Activated naive CD4-positive, alpha-beta T cell (primary cell): ENCODE results near the gene TACR1.
"Not testable (repeated sequence)": the region's sequence is repeated elsewhere in the genome, so short reads cannot be mapped to it uniquely, and the experiment has no call there.

Experiments used
- DNase-seq, 4 experiments: peaks; one replicate each; lab custom pipeline; 2025; lab: John Stamatoyannopoulos, UW

Gene TACR1

DNA sequence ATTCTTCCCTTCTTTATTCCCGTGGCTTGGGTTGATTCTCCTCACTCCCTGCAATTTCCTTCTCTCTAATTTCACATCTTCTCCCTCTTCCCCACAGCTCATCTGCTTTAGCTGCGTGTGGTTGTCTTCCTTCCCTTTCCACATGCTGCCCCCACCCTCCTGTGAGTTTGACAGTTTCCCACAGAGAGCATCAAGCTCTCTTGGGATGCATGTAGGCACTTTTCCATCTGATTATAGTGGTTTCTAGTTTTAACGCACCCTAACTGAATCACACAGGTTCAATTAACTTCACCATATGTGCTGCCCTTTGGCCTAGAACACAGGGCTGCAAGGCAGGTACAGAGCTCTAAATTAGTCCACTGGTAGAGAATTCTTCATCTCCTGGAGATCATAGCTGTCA, 110.5 kb downstream of the TACR1 start:
- DNase-seq = no peak

DNA sequence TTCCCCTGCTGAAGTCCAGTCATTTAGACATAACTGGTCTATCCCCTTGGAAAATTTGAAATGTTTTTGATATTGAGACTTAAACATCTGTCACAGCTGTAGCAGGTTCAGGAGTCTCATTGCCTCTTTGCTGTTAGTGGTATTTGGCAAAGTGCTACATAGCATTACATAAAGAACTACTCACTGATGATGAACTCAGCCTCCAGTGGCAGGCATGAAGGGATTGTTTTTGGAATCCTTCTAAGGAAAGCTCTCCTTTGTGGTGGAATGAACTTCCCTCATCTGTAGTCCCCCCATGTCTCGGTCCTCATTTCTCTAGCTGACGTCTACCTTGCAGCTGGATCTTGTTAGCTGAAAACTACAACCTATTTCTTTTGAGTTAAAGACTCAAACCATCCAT, 111.6 kb downstream of the TACR1 start:
- no peak for DNase-seq

DNA sequence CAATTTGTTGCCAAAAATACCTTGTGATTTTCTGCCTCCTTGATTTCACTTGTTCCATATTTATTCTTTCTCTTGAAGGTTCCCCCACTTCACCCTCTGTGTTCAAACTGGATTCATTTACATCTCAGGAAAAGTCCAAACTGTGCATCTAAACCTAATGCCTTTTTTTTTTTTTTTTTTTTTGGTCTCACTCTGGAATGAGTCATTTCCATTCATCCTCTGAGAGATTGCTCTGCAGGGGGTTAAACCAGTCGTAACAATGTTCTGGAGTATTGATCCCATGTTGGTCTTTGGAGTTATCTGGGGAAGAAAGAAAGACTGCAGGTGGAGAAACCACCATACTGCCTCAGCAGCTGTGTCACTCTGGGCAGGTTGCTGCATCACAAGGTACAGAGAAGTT, 119.7 kb downstream of the TACR1 start:
- no peak for DNase-seq

DNA sequence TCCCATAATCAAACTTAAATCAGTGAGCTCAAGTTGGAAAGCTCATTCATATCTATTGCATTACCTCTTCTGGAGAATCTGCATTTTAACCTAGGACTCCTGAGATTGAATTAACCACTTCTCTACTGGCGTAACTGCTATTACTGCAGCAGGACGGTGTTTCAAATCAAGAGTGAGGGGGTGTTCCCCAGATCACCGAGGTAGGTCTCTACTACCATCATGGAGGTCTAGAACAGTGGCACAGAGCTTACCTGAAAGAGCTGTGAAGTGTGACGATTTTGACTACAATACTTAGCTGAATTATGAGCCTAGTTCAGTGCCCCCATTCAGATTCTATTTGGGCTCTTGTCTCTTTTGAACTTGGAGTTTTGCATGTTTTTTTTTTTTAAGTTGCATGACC, 121.4 kb downstream of the TACR1 start:
- no peak for DNase-seq

DNA sequence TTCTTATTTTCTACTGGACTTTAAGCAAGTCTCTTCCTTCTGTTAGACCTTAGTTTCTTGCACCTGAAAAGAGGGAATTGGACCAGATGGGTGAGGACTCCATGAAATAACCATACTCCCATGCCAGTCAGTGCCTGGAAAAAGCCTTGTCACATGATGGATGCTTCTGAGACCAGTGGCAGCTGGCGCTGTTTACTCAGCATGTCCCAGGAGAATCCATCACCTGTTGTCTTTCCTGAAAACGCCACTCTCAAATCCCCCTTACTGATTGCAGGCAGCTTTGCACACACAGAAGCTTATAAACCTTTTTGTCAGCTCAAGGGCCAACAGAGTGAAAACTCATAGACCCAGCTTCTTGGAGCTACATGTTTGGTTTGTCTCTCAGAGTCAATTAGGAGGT, 123.2 kb downstream of the TACR1 start:
- no peak for DNase-seq

DNA sequence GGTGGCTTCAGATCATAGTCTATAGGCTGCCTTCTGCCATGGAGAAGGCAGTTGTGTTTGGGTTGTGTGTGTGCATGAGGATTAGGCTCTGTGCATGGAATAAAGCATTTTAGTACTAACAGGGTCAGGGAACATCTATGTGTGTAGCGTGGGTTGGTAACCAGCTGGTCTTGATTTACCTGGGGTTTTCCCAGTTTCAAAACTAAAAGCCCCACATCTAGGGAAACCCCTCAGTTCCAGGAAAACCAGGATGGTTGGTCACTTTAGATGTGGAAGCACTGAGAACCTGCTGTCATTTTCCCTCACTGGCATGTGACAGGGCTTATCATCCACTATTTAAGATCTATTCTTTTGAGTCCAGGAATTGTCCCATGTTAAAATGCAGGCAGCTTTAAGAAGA, 124.6 kb downstream of the TACR1 start:
- DNase-seq = no peak

DNA sequence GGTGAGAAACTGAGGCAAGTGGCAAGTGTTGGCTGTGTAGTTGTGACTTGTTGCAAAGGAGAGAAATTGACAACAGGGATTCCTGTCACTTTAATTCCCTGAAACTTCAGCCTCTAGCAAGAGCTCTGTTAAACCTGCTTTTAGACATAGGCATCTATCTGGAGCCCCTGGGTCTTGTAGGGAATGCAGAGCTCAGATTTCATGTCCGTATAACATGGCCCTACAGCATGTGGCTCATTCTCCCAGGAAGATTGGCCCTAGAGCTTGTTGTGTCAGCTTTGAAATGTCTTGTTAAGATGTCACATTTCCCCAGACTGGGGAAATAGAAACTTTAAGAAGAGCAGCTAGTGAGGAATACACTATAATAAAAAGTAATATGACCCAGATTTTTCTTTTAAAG, 125.1 kb downstream of the TACR1 start:
- no peak for DNase-seq

DNA sequence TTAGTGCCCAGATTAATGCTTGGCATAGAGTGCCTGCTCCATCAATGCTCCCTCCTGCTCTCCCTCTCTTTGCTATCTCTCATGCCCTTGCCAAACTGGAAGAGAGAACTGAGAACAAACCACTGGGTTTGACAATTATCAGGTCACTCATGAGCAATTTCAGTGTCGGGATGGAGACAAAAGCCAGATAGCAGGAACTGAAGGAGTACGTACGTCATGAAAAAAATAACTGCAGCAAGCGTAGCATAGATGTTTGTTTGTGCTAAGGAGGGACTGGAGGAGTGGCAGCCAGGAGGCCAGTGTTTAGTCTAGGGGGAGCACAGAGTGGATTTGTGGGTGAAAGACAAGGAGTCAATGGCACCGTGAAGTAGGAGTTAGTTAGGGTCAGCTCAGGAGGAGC, 127.6 kb downstream of the TACR1 start:
- no peak for DNase-seq

DNA sequence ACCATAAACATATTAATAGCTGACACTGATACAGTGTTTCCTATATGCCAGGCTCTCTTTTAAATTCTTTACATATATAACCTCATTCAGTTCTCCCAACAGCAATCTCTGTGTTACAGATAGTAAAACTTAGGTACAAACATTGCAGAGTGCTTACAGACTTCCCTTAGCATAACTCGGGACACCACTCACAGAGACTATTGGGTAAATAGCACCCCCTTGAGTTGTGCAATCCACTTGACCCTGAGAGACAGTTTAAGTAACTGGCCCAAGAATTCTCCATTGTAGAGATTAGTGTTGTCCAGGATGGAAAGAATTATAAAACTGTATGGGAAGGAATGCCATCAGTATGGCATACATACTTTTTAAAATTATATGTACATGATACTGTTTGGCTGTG, 130.8 kb downstream of the TACR1 start:
- no peak for DNase-seq

DNA sequence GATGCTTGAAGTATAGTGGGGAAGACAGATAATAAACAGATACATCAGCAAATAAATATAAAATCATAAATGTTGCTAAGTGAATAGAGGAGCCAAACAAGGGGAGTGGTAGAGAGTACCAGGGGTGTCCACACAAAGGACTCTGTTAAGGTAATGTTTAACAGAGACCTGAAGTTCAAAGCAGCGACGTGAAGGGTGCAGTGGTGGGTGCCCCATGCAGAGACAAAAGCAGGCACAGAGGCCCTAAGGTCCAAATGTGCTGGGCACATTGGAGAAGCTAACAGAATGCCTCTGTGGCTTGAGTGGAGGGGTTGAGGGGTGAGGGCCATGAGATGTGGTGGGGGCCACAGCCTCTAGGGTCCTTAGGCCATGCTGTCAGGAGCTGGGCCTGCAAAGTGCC, 131.8 kb downstream of the TACR1 start:
- DNase-seq = no peak

DNA sequence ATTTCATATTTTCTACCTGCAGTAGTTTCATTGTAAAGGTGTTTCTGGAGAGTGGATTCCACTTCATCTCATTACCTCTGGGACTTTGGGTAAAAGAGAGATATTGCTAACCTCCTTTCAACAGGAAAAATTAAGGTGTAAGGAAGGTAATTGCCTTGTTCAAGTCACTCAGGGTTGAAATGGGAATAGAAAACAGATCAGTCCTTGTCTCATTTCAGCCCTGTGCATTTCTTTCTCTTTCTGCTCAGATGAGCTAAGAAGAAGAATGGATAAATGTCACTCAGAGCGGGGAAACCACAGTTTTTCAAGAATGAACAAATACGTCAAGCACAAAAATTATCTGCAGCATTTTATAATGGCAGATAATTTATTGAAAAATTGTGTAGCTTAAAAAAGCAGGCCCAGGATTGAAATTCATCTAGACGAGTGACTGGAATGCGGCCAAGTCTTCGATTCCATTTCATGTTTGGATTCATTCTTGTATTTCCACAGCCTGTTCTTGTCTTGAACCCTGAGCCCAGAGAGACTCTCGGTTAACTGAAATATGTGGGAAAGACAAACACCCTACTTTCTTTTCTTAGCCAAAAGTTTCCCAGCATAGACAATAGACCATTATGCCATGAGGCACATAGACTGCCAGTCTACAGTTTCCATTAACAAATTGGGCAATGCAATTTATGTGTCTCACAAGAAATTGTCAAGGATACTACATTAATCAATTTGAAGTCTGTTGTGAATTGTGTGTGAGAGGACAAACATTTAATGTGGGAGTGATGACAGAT, 133.0 kb downstream of the TACR1 start:
- DNase-seq = no peak

DNA sequence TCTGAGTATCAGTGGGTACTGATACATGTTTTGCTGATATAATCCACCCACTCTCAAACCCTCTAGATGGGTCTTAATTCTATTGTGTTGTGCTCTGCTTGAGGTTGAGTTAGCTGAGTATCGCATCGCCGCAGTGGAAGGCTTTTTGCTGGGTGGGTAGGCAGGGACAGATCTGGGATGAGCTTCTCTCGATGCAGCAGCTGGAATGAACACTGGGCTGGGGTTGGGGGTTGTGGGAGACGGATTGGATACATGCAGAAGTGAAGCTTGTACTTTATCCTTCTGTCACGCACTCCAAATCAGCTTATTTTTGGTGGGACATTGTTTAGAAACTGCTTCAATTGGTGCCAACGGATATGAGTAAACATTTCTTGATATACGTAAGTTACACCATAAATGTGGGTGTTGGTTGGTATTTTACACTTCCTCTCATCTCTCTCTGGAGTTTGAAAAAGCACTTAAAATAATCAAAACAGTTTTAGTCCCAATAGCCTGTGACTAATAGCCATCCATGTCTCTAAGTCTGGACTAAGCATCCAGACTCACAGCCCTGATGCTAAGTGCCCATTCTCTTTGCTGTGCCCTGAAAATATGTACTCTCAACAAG, 133.8 kb downstream of the TACR1 start:
- no peak for DNase-seq

DNA sequence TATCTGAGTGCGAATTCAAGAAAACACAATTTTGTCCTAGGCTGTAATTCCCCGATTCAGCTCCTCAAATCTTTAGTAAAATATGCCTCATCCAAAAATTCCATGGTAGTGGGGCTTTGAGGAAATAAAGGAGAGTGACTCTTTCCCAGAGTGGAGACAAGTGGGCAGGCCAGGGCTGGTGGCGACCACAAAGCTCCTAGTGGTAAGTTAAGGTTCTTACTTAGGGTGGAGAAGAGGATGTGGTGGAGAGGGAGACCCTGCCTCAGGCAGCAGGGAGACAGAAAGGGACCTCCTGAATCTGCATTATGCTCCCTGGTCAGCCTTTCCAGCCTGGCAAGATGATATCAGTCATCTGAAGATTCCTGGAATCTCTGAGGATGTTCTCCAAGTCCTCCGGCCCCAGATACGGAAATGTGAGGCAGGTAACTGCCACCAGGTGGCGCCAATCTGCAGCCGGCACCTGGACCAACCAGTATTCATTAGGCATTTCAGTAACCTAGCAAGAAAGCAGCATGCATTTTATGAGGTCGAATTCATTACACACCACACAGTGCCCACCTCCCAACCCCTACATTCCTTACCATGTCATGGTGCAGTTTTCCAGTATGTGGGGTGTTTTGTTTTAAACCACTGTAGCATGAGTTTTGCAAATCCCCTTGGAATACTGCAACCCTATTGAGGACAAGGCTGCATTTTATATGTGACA, 134.5 kb downstream of the TACR1 start:
- peak in 2 of 4 experiments; percentile 18 to 23 for DNase-seq

DNA sequence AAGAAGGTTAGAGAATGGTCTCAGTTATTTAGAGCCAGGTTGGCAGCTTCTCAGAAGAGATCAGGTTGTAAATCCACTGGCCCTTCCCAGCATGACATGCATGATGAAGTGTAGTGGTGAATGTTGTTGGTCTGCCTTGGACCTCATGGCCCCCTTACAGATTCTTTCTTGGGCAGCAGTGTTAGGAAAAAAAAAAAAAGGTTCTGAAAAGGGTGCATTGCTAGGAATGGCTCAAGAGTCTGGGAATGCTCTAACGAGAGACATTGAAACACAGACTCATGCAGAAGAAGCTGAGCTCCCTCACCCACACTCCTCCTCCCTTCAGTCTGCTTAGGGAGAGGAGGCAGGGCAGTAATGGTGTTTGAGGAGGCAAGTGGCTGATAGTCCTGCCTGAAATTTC, 135.4 kb downstream of the TACR1 start:
- DNase-seq = no peak

DNA sequence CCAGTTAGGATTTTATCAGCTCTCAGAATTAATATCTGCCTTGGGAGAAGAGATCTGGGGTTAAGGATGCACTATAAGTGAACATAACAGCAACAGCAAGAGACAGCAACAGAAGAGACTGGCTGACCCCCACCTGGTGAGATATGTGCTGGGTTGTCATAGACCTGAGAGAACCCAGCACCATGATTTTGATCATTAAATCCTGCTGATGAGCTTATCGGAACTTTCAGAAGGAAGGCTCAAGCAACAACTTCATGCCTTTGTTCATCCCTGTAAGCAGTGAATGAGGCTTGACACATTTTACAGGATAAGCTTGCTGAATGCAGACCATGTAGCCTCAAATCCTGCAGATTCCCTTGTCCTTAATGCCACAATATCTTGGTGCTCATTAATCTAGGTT, 140.9 kb downstream of the TACR1 start:
- DNase-seq = no peak

DNA sequence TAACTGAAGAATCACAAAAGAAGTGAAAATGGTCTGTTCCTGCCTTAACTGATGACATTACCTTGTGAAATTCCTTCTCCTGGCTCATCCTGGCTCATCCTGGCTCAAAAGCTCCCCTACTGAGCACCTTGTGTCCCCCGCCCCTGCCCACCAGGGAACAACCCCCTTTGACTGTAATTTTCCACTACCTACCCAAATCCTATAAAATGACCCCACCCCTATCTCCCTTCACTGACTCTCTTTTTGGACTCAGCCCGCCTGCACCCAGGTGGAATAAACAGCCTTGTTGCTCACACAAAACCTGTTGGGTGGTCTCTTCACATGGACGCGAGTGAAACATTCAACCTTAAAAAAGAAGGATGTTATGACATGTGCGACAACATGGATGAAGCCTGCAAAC, 142.2 kb downstream of the TACR1 start:
- DNase-seq = not testable (repeated sequence)

DNA sequence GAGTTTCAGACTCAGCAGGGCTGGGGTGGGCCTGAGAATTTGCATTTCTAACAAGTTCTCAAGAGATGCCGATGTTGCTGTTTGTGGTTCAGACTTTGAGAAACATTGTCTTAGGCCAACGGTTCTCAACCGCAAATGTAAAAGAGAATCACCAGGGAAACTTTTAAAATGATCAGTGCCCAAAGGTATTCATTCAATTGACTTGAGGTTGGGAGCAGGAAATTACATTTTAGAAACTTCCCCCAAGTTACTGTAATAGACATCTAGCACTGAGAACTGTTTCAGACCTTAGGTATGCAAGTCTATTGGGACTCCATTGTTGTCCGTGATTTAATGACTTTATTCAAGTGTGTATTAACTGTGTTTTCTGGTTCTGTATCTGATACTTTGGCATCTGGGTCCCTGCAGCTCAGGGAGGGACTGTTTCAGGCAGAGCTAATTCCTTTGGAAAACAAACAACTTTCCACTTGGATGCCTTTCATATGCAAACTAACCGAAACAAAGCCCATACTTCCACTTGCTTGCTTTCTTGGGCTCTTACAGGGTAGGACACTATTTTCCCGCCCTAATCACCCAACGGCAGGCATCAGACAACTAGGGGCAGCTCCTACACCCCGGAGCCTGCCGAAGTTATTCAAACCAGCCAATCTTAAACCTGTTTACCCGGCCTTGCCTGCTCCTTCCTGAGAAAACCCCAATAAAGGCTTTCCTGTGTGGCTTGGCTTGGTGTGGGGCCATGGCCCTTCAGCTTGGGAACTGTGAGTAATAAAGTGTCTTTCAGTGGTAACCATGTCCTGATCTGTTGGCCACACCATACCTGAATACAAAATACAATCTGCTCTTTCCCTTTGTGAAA, 143.3 kb downstream of the TACR1 start:
- no peak for DNase-seq

DNA sequence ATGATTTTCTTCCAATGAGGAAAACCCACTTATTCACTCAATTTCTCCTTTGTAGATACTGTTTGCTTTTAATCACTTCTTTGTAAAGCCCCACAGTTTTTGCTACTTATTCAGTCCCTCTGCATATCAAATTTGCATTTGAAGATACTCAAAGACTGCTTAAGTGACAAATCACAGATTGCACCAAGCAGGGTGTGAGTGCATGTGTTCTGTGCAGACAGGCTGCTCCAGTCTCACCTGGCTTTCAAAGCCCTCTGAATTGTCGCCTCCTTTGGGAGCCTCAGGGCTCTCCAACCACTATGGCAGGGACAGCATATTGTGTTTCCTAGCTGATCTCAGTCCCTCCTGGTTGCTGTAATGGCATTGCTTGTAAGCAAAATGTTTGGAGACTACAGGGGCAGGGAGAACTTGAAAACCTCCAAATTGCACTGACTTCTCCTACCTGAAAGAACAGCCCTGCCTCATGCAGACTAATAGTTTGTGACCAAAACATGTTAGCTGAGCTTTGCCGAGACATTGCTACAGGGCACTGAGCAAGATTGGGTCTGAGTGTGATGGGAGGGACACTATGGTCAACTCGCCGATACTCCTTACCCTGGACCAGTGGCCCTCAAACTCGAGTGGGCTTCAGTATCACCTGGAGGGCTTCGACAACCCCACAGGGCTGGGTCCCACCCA, 144.0 kb downstream of the TACR1 start:
- no peak for DNase-seq

DNA sequence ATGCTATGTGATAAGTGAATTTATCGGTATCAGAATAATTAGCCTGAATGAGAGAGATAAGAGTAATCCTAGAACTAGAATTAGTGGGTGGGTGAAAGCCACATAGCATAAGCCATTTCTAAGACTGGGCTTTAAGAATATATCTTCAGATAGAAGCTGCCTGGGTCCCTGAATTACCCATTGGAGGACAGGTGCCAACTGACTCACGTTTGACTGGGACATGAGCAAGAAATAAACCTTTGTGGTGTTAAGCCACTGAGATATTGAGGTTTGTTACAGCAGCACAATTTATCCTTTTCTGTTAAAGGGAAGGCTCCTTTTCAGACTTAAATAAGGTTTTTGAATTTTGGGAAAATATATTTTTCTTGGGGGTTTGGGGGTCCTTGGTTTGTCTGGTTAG, 145.0 kb downstream of the TACR1 start:
- no peak for DNase-seq

DNA sequence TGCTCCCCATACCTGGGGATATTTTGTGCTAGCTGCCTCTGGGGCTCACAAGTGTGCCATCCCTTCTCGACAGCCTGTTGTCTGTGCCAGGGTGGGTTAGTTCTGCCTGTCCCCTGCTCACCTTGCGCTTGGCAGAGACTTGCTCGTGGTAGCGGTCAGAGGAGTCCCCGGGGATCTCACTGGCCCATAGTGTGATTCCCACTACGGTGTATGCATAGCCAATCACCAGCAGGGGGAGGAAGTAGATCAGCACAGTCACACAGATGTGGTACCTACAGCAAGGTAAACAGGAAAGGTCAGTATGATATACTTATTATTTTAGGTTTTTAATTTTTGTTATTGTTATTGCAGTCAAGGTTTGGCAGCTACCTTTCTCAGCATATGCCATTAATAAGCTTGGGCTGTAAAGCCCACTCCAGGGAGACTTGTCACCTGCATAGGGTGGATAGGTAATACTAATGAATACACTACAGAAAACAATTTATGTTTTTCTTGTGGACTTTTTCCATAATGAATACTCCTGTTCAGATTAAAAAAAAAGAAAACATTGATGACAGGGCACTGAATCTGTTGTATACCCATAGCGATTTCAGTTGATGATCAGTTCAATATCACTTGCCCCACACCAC, 145.7 kb downstream of the TACR1 start:
- no peak for DNase-seq

DNA sequence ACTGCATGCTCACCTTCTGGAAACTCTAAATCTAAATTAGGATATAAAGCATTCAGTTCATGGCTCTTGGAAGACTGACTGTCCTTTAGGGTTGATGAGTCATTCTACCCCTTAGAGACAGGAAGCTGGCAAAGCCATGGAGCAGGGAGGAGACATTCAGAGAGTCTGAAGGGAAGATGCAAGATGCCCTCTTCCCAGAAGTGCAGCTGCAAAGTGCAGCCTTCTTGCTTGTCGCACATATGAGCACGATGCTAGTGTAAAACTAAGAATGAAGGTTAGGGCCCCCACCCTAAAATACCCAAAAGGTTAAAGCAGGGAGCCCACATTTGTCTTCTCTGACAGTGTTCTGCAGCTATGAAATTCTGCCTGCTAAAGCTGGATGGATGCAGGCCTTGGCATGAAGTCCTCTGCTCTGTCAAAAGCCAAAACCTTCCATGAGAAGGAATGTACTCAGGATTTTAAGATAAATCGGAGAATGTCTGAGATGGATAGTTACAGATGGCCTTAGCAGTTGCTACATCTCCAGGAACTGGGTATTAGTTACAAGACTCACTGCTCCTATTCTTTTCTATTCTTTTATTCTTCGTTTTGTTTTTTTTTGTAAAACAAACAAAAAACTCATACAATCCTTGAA, 151.2 kb downstream of the TACR1 start:
- no peak for DNase-seq
